T-helper 1 cell (primary cell): ENCODE data around the gene EFCAB11.

Source experiments
- DNase-seq, 5 donors: peaks; one replicate each; pipeline ENCODE4 v3.0.0-alpha.2; 2012 to 2020
- total RNA-seq, 4 donors: gene quantifications; one replicate each; lab custom pipeline; 2026; lab: John Stamatoyannopoulos, UW

The EFCAB11 gene
- total RNA-seq, result 0.54 to 1.2 (median 0.84) reads per million in 4 donors

GRCh38 chr14:89954070-89955021 lies at the start of gene EFCAB11:
EFCAB11 (minus strand) TSS chr14:89954730; CDS start chr14:89954660, 70 bp downstream.
- peak; percentile 89 to 99 (median 94) for DNase-seq

GRCh38 chr14:90003526-90004307 lies 49.2 kb upstream of the EFCAB11 start:
- peak in 1 of 5 donors; percentile 25 for DNase-seq

- no peak for DNase-seq
Observed at GRCh38 chr14:90000935-90001334, 46.4 kb upstream of the EFCAB11 start.

GRCh38 chr14:89996963-89997362 lies 42.4 kb upstream of the EFCAB11 start:
- no peak for DNase-seq

- no peak for DNase-seq
Observed at GRCh38 chr14:89992273-89992672, 37.7 kb upstream of the EFCAB11 start.

GRCh38 chr14:89990623-89991275 lies 36.2 kb upstream of the EFCAB11 start:
- no peak for DNase-seq

GRCh38 chr14:89990218-89990617 lies 35.7 kb upstream of the EFCAB11 start:
- DNase-seq, result no peak

- DNase-seq, result no peak
Observed at GRCh38 chr14:89988787-89989186, 34.3 kb upstream of the EFCAB11 start.

- no peak for DNase-seq
Observed at GRCh38 chr14:89987161-89987475, 32.6 kb upstream of the EFCAB11 start.

GRCh38 chr14:89986462-89987160 lies 32.1 kb upstream of the EFCAB11 start:
- no peak for DNase-seq

- no peak for DNase-seq
Observed at GRCh38 chr14:89983375-89983774, 28.8 kb upstream of the EFCAB11 start.

GRCh38 chr14:89978656-89979055 lies 24.1 kb upstream of the EFCAB11 start:
- no peak for DNase-seq

- no peak for DNase-seq
Observed at GRCh38 chr14:89977668-89978067, 23.1 kb upstream of the EFCAB11 start.

GRCh38 chr14:89973234-89973823 lies 18.8 kb upstream of the EFCAB11 start:
- DNase-seq, result peak in 3 of 5 donors; percentile 13 to 42 (median 17)

GRCh38 chr14:89965839-89966238 lies 11.3 kb upstream of the EFCAB11 start:
- DNase-seq, result no peak

- no peak for DNase-seq
Observed at GRCh38 chr14:89963288-89963978, 8.9 kb upstream of the EFCAB11 start.

- DNase-seq, result no peak
Observed at GRCh38 chr14:89960914-89961313, 6.4 kb upstream of the EFCAB11 start.

GRCh38 chr14:89959853-89960445 lies 5.4 kb upstream of the EFCAB11 start:
- peak in 1 of 5 donors; percentile 43 for DNase-seq

- DNase-seq, result no peak
Observed at GRCh38 chr14:89958966-89959365, 4.4 kb upstream of the EFCAB11 start.

GRCh38 chr14:89957791-89958190 lies 3.3 kb upstream of the EFCAB11 start:
- DNase-seq, result no peak

- DNase-seq, result no peak
Observed at GRCh38 chr14:89957376-89957775, 2.8 kb upstream of the EFCAB11 start.
